T-helper 1 cell (primary cell): ENCODE measurements around the gene MYH10.
A peak's percentile ranks its signal among the peaks of the same experiment; 100 is the strongest.

Source experiments
- DNase-seq, 5 donors: peaks; one replicate each; pipeline ENCODE4 v3.0.0-alpha.2; 2012 to 2020

MYH10 gene

DNA sequence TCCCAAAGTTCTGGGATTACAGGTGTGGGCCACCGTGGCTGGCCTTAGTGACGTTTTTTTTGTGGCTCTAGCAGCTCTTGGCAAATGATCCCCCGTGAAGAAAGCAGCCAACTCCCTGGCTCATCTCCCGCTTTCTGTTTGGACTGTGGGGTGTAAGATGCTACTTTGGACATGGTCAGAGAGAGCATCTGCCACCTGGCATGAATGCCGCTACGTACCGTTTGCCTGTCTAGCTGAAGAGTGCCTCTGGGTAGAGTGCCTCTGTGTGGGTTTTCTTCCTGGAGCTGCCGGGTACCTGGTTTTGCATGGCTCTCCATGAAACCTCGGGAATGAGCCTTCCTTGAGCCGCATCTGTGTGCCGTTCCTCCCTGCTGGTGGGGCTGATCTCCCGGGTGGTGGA, 160.6 kb downstream of the MYH10 start:
- DNase-seq, result no peak

DNA sequence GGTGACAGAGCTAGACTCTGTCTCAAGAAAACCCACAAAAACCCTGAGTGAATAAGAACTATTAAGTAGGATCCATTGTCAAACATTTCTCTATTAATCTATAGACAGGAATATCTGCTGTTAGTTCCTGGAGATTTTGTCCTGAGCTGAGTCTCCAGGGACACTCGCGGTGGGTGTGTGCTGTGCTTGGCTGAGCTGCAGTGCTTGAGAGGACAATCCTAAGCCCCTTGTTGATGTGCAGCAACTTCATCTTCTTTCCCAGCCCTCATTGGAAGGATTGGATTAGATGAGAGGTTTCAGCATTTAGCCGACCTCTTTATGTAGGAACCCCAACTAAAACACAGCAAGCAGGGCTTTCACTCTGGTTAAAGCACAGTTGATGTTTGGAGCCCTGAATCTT, 161.5 kb downstream of the MYH10 start:
- DNase-seq, result no peak

DNA sequence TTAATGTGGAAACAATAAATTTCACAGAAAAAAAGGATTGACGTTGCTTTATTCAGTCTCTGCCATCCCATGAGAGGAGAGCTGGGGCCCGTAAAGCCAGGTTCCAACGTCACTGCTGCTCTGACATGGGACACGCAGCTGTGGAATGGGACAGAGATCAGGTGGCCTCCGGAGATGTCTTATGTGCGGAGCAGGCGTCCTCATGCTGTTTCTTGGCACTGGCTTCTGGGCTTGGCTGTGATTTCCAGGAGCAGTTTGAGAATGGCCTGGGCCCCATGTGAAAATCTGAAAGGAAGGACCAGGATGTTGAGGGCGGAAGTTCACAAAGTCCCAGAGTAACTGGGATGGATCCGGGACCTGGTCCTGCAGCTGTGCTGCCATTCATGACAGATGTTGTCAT, 162.4 kb downstream of the MYH10 start:
- no peak for DNase-seq

DNA sequence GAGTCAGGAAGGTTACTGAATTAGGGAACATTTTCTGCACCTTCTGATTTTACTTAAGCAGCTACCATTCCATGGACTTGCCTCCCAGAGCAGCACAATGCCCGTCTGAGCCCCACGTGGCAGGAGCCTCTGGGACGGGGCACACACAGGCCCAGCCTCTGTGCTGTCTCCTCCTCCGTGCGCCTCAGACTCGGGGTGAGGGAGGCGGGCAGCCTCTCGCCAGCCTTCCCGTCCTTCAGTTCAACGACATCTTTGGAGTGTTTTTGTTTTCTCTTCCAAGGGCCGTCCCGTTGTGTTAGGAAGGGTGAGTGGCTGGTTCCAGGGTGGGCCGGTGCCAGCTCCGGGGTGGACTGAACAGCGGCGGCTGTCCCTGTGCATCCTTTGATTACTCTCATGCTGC, 163.0 kb downstream of the MYH10 start:
- DNase-seq, result no peak

DNA sequence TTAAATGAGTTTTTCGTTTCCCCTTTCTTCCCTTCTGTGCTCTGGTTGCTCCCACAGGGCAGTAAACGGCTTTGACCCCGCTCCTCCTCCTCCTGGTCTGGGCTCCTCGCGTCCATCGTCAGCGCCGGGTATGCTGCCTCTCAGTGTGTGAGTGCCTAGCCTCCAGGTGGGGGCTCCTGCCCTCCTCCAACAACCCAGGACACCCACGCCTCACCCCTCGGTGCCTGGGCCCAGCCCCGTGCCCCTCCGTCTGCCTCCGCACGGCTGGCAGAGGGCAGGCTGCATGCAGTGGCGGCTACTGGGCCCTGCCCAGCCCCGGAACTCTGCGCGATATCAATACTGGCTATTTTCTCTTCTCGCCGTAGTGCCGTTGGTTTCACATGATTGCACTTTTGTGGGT, 163.7 kb downstream of the MYH10 start:
- no peak for DNase-seq

DNA sequence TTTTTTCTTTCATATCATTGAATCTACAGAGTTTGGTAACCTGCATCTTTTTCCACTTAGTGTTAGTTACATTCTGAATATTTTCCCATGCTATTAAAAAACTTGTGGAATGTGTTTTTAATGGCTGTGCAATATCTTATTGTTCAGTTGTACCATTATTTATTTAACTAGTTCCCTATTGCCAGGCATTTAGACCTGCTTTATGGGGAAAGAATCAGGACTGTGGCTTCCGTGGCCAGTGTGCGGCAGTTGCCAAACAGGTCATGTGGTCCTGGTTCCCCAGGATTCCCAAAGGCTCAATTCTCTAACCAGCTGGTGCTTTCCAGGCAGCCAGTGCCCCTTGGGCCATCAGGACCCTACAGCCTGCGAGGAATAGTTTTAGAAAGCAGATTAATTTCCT, 164.1 kb downstream of the MYH10 start:
- DNase-seq, result no peak

DNA sequence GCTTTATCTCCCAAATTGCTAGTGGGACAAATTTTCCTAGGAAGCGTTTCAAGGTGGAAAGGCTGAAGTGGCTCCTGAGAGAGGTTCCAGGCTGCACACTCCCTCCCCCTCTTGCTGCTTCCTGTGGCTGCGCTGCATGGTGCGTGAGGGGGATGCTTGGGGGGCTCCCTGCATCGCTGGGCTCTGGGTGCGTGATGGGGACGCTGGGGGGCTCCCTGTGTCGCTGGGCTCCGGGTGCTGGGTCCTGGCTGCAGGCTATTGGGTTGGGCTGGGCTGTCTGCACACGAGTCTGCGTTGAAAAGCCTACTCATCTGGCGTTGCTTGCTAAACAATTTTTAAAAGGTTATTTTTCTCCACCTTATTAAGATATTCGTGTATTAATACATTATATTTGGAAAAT, 164.8 kb downstream of the MYH10 start:
- no peak for DNase-seq

DNA sequence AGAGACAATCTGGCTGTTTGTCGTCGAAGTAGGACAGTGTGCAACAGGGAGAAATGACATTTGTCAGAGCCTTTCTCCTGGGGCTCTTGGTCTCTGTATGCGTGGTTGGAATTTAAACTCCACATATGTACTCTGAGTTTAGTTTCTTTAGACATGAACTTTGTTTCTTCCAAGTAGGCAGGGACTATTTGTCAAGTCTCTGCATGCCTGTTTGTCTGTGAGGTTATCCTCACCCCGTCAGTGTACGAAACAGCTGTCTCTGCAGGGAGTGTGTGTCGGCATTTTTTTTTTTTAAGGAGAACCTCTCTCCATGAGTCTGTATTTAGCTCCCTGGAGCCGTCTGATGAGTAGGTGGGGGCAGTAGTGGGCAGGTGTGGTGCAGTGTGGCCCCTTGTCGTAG, 165.2 kb downstream of the MYH10 start:
- no peak for DNase-seq

DNA sequence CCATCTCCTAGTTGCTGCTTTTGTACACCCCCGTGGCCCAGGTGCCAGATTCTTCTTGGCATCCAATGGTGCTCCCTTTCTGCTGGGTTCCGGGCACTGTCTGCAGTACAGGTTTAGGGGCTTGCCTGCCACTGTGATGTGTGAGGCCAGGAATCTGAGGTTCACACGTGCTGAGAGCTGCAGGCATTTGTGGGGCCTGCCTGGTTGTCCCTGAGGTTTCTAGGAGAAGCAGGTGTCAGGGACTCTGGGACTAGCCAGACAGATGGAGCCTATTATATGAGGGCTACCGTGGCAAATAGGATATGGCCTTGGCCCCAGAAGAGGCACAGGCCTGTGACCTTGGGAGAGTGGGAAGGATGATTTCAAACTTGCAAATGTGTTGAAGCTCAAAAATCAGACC, 165.6 kb downstream of the MYH10 start:
- DNase-seq, result no peak

DNA sequence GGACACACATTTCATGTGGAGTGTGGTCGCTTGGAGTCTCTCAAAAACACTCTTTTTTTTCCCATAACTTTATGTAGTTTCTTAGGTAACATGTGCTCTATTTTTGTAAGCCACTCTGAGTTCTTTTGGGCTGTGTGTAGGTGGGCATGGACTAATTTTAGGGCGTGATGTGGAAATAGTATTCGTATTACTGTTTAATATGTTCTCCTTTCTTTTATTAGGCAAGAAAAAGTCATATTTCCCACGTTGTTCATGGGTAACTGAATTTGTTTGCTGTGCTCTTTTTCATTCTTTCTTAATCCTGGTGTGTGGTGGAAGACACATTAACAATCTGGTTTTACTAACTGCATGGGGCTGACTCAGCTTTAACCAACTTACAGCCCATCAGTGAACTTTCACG, 167.4 kb downstream of the MYH10 start:
- no peak for DNase-seq

DNA sequence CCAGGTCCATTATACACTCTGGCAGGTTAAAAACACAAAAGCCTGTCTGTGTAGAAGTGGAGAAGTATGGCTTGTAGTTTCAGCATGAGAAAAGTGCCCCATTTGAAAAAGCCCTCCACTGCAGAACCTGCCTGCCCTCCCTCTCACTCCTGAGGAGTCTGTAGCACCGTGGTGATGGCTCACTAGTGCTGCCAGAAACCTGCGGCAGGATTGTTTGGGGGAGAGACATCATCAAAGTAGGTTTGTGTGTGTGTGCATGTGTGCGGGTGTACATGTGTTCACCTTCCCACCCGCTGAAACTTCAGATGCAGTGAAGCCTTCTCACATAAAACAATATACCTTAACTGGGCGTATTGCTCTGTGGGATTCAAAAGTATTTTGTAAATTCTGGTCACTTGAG, 168.0 kb downstream of the MYH10 start:
- DNase-seq, result no peak

DNA sequence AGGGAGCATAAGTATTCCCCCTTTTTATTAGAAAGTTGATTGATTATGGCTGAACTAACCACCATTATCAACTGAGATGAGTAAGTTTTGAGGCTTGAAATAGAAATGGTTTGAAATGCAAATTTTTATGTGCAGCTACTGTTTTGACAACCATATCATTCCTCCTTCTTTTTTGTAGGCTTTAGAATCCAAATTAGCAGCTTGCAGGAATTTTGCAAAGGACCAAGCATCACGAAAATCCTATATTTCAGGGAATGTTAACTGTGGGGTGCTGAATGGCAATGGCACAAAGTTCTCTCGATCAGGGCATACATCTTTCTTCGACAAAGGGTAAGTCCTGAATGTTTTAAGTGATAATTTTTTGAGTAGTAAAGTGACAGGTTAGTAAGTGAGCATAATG, 170.7 kb downstream of the MYH10 start:
- no peak for DNase-seq

DNA sequence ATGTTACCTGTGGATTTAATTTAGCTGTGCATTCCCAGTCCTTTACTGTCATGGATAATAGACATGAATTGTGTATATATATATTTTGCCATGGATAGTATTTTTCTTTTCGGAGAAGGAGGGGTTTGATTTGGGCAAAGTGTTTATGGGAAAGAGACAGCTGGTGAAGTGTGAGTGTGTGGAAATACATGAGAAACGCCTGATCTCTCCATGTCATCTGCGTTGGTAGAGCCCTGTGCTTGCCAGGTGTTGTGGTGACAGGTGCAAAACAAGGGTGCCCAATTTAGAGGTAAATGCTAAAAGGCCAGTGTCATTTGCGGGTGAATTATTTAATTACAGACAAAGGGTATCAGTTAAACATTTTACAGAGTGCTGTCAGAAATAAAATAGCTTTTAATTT, 171.4 kb downstream of the MYH10 start:
- no peak for DNase-seq

DNA sequence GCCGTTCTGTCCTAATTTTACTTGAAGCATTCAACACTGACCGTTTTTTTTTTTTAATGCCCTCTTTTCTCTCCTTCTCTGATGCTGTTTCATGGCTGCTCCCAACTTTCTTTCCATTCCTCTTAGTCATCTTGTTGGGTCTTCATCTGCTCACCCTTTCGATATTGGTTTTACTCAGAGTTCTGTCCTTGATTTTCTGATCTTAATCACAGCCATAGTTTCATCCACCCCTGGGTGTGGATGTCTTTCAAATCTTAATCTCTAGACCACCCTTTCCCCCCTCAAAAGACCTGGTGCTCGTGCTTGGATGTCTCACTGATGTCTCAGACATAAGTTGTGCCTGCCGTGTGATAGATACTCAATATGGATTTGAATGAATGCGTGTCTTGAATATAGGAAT, 172.4 kb downstream of the MYH10 start:
- DNase-seq, result no peak

DNA sequence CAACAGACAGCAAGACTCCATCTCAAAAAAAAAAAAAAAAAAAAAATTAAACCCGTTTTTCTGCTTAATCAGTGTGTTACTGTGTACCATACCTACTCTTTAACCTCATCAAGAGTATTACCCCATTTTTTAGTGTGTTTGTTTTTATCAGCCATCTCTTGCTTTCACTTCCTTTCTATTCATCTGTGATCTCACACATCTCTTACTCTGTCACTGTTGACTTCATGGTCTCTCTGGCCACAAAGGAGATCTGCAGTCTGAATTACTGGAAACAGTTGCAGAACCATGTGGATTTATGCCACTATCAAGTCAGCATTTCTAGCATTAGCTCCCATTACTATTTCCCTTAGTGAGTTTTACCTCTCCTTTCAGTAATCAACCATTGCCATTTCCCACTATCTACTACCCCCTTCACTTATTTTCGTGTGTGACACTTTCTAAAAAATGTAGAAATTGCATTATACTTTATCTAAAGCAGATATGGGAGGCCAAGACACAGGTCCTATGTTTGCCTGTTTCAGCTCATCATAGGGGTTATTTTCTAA, 174.8 kb downstream of the MYH10 start:
- peak in 1 of 5 donors; percentile 8 for DNase-seq

DNA sequence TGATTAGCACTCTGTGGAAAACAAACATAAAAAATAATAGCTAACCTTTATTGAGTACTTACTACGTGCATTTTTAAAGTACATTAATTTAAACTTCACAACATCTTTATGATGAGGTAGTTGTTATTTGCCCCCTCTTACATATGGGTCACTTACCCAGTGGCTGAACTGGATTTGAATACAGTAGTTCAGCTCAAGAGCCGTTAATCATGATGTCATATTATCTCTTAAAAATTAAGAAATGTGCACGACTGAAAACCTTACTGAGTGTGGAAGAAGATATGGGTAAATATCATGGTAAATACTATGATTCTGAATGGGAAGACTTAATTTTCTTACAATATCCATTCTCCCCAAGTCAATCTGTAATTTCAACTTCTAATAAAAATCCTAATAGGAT, 177.2 kb downstream of the MYH10 start:
- no peak for DNase-seq

DNA sequence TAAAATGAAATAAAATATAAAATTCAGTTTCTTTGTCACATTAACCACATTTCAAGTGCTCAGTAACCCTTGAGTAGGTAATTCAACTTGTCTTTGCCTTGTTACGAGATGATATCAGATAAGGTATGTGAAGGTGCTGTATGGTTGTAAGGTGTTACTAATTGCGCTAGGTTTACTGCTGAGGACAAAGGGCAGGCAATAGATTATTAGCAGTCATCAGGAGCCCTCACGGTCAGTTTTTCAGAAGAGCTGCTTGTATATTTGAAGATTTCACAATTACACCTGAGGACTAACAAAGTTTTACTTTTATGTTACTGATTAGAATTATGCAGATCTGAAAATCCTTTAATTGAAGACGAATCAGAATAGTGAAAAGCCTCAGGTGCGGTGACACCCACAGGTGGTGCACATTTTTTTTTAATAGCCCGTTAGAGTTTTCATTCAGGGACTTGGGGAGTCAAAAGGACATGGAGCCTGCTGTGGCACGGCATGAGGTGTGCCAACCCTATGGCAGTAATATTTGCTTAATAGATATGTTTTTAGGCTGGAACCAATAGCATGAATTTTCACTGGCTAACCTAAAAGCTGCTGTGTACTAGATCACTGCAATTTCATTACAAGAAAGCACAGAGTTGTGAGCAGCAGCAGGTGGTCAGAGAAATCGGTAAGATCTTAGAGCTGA, 178.5 kb downstream of the MYH10 start:
- DNase-seq, result no peak

DNA sequence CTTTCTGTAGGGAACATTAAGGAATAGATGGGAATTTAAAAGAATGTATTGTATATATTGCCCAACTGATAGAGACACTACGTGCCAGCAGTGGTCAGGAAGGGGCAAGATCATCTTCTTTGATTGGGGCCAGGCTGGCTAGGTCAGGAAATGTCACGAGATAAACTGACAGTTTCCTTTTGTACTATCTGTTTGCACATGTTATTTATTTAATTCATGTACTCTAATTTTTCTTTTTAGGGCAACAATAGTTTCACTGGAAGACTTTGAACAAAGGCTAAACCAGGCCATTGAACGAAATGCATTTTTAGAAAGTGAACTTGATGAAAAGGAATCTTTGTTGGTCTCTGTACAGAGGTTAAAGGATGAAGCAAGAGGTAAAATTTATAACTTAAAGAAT, 182.2 kb downstream of the MYH10 start:
- DNase-seq, result no peak

DNA sequence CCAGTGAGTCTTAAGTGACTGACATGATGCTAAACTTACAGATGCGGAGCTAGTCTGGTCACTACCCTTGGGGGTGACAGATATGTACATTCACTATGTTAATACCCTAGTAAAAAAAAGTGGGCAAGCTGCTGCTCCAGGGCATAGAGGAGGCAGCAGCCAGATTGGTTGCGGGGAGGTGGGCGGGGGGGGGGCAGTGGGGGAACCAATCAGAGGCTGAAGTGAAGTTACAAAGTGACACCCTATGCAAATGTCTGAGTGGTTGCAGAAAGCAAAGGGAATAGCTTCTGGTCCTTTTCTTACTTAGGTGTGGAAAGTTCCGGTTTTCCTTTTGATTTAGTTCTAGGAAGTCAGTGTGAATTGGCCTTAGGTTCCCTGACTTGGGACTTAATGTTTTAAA, 182.7 kb downstream of the MYH10 start:
- DNase-seq, result no peak

DNA sequence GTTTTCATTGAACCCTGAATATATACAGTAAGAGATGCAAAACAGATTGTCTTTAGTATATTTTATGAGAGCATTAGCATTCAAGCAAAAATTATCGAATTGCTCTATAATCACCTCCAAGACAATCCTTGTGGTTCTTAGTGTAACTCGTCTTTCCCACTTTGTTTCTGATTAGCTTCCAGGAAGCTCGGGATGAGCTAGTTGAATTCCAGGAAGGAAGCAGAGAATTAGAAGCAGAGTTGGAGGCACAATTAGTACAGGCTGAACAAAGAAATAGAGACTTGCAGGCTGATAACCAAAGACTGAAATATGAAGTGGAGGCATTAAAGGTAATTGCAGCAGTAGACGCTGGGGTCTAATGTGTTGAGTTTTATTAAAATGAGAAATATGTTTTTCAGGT, 185.0 kb downstream of the MYH10 start:
- DNase-seq, result no peak

DNA sequence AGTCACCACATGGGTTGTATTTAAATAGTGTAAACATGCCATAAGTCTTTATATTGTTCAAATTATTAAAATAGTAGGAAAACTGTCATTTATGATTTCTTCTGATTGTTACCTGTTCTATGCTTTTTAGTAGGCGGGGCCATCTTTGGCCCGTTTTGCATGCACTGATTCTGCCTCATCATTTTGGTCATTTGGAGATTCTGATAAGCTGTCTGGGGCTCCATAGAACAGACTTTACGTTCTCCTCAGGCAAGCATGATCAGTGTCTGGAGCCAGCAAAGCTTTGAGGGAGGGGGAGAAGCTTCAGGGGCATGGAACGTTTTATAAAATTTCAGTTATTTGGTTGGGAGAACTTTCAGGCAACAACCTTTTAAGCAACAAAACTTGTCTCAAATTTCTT, 186.0 kb downstream of the MYH10 start:
- DNase-seq, result no peak

DNA sequence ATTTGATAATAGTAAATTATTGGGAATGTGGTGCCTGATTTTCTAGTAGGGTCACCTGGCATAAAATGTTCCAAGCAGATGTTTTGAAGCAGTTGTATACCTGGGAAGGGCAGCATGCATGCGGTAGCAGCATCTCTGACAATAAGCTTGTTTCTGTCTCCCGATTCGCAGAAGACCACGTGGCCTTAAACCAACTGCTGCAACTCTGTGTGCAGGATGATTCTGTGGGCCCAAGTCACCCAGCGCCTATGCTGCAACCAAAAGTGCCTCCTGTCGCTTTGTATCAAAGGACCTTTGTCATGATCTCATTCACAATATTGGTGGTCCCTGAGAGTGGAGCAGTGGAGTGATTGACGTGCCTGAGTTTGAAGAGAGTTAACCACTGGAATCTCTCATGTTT, 186.8 kb downstream of the MYH10 start:
- no peak for DNase-seq

DNA sequence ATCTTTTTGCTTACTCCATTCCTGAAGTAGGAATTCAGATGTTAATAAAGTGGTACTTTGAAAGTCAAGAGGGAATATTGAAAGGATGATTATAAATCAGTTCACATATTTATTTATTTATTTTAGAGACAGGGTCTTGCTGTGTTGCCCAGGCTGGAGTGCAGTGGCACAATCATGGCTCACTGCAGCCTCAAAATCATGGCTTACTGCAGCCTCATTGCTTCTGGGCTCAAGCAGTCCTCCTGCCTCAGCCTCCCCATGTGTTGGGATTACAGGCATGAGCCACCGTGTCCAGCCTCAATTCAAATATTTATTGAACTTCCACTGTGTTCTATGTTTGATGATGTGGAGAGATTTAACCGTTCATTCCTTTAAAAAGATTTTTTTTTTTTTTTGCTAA, 188.2 kb downstream of the MYH10 start:
- no peak for DNase-seq

DNA sequence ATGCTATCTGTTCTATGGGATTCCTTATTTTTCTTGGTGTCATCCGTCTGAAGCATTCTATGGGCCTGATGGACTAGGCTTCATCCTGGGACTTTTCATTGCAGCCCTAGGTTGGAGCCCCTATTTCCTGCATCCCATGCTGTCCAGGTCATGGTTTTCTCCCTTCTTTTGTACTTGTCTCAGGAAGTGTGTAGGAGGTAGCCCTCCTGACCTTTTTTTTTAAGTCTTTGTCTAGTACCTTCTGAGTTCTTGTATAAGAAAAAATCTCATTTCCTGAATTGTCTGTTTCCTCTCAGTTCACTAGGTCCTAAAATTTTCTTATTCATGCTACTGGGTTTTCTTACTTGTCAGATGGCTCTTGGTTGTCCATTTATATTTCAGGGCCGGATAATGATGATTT, 188.8 kb downstream of the MYH10 start:
- DNase-seq, result no peak

DNA sequence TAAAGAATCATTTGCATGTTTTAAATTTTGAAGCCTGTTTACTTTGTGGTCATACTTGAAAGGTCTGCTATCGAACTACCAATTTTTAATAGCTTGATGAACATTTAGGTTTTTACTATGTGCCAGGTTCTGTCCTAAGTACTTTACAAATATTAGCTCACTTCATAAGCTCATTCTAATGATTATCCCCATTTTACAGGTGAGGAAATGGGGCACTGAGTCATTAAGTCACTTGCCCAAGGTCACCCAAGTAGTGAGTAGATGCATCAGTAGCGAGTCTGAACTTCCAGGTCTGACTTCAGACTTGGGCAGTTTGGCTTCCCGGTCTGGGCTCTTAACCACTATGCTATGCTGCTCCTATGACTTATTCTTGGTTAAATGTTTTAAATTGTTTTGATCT, 190.8 kb downstream of the MYH10 start:
- DNase-seq, result no peak
